HCT116 (cell line): ENCODE data around the gene STX12. TPM values are rescaled to one million over a fixed set of nuclear protein-coding genes. Genes with fewer than 3 reads are reported as not detected.

Experiments used
- ATAC-seq: fragments of 200-7000 bp; cut with Tn5 transposase; 2 replicates; pipeline ENCODE4 v1.9.1; 2020; ENCODE audit warnings: mild to moderate bottlenecking, moderate library complexity
- BruUV-seq: library from RNA; stranded (reverse); fragments of 400-500 nt; replicated peaks from 2 replicates; lab custom pipeline; 2021; lab: Mats Ljungman, UMichigan
- CTCF ChIA-PET: fragments of 300-600 bp; sonication (Branson Sonifier 250); formaldehyde crosslinking; loops from one replicate; lab custom pipeline; 2021; ENCODE audit warnings: antibody characterized with exemption; lab: Charles Lee
- POLR2A ChIA-PET: fragments of 300-600, 350-600 bp; sonication (Branson Sonifier 250); formaldehyde crosslinking; loops from one replicate; lab custom pipeline; 2021; ENCODE audit warnings: antibody characterized with exemption; lab: Charles Lee
- RAD21 ChIA-PET, 2 experiments: fragments of 300-600 bp; sonication (Branson Sonifier 250); formaldehyde crosslinking; loops; one replicate each; lab custom pipeline; 2023; ENCODE audit warnings: low total read pairs in 2 of 2; ENCODE audit not compliant: uncharacterized antibody in 2 of 2, unreplicated experiment in 2 of 2, low non-redundant PET in 1 of 2; lab: Charles Lee
- DNase-seq: peaks from one replicate; pipeline ENCODE4 v3.0.0-alpha.2; 2010; ENCODE audit warnings: low read depth, low spot score
- H2AFZ ChIP-seq: fragments of 200-600 bp; shearing (Covaris generic), sonication (generic); 2 replicates; pipeline ENCODE4 v1.6.1; 2017; ENCODE audit warnings: low read depth, mixed run types, mixed read lengths, antibody characterized with exemption, low read length; ENCODE audit not compliant: poor library complexity, severe bottlenecking
- H3K27ac ChIP-seq: 2 replicates; pipeline ENCODE4 v1.5.1; 2012; ENCODE audit warnings: low read depth, low read length
- H3K27me3 ChIP-seq: fragments of 200-600 bp; sonication (generic); 2 replicates; pipeline ENCODE4 v1.6.1; 2016; ENCODE audit warnings: mixed run types, low read length, mixed read lengths; ENCODE audit not compliant: insufficient read depth
- H3K36me3 ChIP-seq, 2 experiments: fragments of 200-500 bp in 1 of 2; fragments of 200-600 bp in 1 of 2; sonication (Bioruptor generic) in 1 of 2; sonication (generic) in 1 of 2; 2 replicates each; pipeline versions ENCODE4 v1.5.1 to v1.6.1; 2014 to 2016; ENCODE audit warnings: low read length in 2 of 2, inconsistent platforms in 1 of 2, mixed read lengths in 1 of 2, mixed run types in 1 of 2; ENCODE audit not compliant: insufficient read depth in 2 of 2, control insufficient read depth in 1 of 2
- H3K4me1 ChIP-seq, 2 experiments: fragments of 200-600 bp in 1 of 2; sonication (generic) in 1 of 2; 2 replicates each; pipeline versions ENCODE4 v1.5.1 to v1.6.1; 2012 to 2017; ENCODE audit warnings: low read length in 2 of 2, inconsistent platforms in 1 of 2, mild to moderate bottlenecking in 1 of 2, mixed read lengths in 1 of 2, mixed run types in 1 of 2, moderate library complexity in 1 of 2; ENCODE audit not compliant: insufficient read depth in 2 of 2, control insufficient read depth in 1 of 2
- H3K4me2 ChIP-seq: fragments of 200-600 bp; sonication (generic); 2 replicates; pipeline ENCODE4 v1.6.1; 2017; ENCODE audit warnings: mixed run types, low read length, mixed read lengths
- H3K4me3 ChIP-seq, 2 experiments: fragments of 200-600 bp in 1 of 2; sonication (generic) in 1 of 2; replicated peaks in 1 of 2; 2 replicates each; pipeline ENCODE4 v1.5.1; 2011 to 2016; ENCODE audit warnings: low read length in 2 of 2, control low read depth in 1 of 2, low read depth in 1 of 2, mild to moderate bottlenecking in 1 of 2, mixed read lengths in 1 of 2, mixed run types in 1 of 2
- H3K79me2 ChIP-seq: fragments of 200-600 bp; sonication (generic); 2 replicates; pipeline ENCODE4 v1.6.1; 2017; ENCODE audit warnings: mild to moderate bottlenecking, mixed run types, low read length, moderate library complexity, mixed read lengths; ENCODE audit not compliant: insufficient read depth
- H3K9ac ChIP-seq: fragments of 200-600 bp; sonication (generic); 2 replicates; pipeline ENCODE4 v1.6.1; 2016; ENCODE audit warnings: low read length, mixed read lengths
- H3K9me2 ChIP-seq: fragments of 200-600 bp; sonication (generic), shearing (Covaris generic); 2 replicates; pipeline ENCODE4 v1.6.1; 2017; ENCODE audit warnings: mixed run types, mild to moderate bottlenecking, moderate library complexity; ENCODE audit not compliant: insufficient read depth
- H3K9me3 ChIP-seq, 2 experiments: fragments of 200-500 bp in 1 of 2; fragments of 200-600 bp in 1 of 2; sonication (Bioruptor generic) in 1 of 2; sonication (generic) in 1 of 2; 2 replicates each; pipeline ENCODE4 v1.6.1; 2014 to 2017; ENCODE audit warnings: low read length in 2 of 2, mixed read lengths in 2 of 2, inconsistent platforms in 1 of 2, low read depth in 1 of 2, mild to moderate bottlenecking in 1 of 2, mixed run types in 1 of 2, moderate library complexity in 1 of 2; ENCODE audit not compliant: control insufficient read depth in 1 of 2, insufficient read depth in 1 of 2
- H4K20me1 ChIP-seq: fragments of 200-600 bp; sonication (generic), shearing (Covaris generic); 2 replicates; pipeline ENCODE4 v1.6.1; 2017; ENCODE audit warnings: mixed run types, mild to moderate bottlenecking, moderate library complexity; ENCODE audit not compliant: insufficient read depth
- CBX3 ChIP-seq: IDR thresholded peaks from 2 replicates; pipeline ENCODE4 v1.6.1; 2012; ENCODE audit warnings: low read depth
- EGR1 ChIP-seq: IDR thresholded peaks from 2 replicates; pipeline ENCODE4 v1.6.1; 2012; ENCODE audit warnings: low read depth
- EZH2 ChIP-seq: fragments of 200-600 bp; sonication (generic); IDR thresholded peaks from 2 replicates; pipeline ENCODE4 v1.6.1; 2017; ENCODE audit warnings: antibody characterized with exemption, mixed run types
- EZH2phosphoT487 ChIP-seq: fragments of 200-600 bp; IDR thresholded peaks from 2 replicates; pipeline ENCODE4 v1.6.1; 2018; ENCODE audit warnings: antibody characterized with exemption, borderline replicate concordance
- FOSL1 ChIP-seq: IDR thresholded peaks from 2 replicates; pipeline ENCODE4 v1.6.1; 2012; ENCODE audit warnings: low read depth
- JUND ChIP-seq: IDR thresholded peaks from 2 replicates; pipeline ENCODE4 v1.6.1; 2012
- POLR2A ChIP-seq: IDR thresholded peaks from 2 replicates; pipeline ENCODE4 v1.7.0; 2011; ENCODE audit warnings: borderline replicate concordance; ENCODE audit not compliant: insufficient read depth, insufficient read length; ENCODE audit errors: extremely low read depth
- RAD21 ChIP-seq: IDR thresholded peaks from 2 replicates; pipeline ENCODE4 v1.6.1; 2012; ENCODE audit warnings: low read depth, mild to moderate bottlenecking
- SIN3A ChIP-seq: IDR thresholded peaks from 2 replicates; pipeline ENCODE4 v1.6.1; 2012; ENCODE audit warnings: low read depth
- SP1 ChIP-seq: IDR thresholded peaks from 2 replicates; pipeline ENCODE4 v1.6.1; 2012; ENCODE audit warnings: low read depth
- ZFX ChIP-seq: fragments of 450-650 bp; IDR thresholded peaks from 2 replicates; pipeline ENCODE4 v1.6.1; 2017
- intact Hi-C: fragments of 100-400 bp; cut with micrococcal nuclease; formaldehyde crosslinking; loops from 2 replicates; pipeline ENCODE4 v1.10.0; 2022
- total RNA-seq: library from RNA; stranded (reverse); gene quantifications from one replicate; pipeline ENCODE4 v1.2.1, GENCODE V29; 2021; ENCODE audit not compliant: unreplicated experiment
- TF ChIP-seq, protein P1 (sequence below), 3 experiments: fragments of 200-600 bp in 1 of 3; sonication (generic) in 1 of 3; IDR thresholded peaks in 2 of 3; conservative IDR thresholded peaks in 1 of 3; 2 replicates each; pipeline ENCODE4 v1.5.1; 2012 to 2017; ENCODE audit warnings: low read depth in 2 of 3, low read length in 2 of 3, antibody characterized with exemption in 1 of 3, borderline replicate concordance in 1 of 3, control low read depth in 1 of 3, mild to moderate bottlenecking in 1 of 3, mixed read lengths in 1 of 3, mixed run types in 1 of 3, moderate library complexity in 1 of 3; ENCODE audit not compliant: insufficient read depth in 1 of 3
- TF ChIP-seq, protein P2 (sequence below): IDR thresholded peaks from 2 replicates; pipeline ENCODE4 v1.6.1; 2012

Gene STX12
- total RNA-seq, 1 experiment from 2014 or later = 27.6 TPM

DNA sequence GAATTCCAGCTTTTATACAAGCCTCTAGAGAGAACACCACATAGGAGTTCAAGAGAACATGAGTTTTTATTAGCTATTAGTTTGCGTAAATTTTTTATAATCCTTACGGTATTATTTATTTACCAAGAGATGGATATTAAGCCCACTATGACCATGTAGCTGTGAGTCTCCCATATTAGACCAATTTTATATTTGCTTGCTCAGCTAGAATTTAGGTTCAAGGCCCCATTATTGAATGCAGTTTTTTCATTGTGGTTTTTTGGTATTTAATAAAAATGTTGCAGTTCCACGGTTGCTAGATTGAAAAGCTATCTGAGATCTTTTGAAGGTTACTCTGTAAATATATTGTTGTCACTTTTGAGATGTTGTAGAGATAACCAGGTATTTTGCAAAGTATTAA is 60.5 kb downstream of the STX12 start (continued):
- TF ChIP-seq, protein P1, sequence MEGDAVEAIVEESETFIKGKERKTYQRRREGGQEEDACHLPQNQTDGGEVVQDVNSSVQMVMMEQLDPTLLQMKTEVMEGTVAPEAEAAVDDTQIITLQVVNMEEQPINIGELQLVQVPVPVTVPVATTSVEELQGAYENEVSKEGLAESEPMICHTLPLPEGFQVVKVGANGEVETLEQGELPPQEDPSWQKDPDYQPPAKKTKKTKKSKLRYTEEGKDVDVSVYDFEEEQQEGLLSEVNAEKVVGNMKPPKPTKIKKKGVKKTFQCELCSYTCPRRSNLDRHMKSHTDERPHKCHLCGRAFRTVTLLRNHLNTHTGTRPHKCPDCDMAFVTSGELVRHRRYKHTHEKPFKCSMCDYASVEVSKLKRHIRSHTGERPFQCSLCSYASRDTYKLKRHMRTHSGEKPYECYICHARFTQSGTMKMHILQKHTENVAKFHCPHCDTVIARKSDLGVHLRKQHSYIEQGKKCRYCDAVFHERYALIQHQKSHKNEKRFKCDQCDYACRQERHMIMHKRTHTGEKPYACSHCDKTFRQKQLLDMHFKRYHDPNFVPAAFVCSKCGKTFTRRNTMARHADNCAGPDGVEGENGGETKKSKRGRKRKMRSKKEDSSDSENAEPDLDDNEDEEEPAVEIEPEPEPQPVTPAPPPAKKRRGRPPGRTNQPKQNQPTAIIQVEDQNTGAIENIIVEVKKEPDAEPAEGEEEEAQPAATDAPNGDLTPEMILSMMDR (IDR thresholded peaks at IDR 0.05 in 2 of 3, conservative IDR thresholded peaks at IDR 0.05 in 1 of 3; ENCODE audit: borderline replicate concordance in 1 of 3, insufficient read depth in 1 of 3, low read depth in 2 of 3, low read length in 2 of 3) = no peak
- TF ChIP-seq POLR2A (no peak), JUND (no peak)

DNA sequence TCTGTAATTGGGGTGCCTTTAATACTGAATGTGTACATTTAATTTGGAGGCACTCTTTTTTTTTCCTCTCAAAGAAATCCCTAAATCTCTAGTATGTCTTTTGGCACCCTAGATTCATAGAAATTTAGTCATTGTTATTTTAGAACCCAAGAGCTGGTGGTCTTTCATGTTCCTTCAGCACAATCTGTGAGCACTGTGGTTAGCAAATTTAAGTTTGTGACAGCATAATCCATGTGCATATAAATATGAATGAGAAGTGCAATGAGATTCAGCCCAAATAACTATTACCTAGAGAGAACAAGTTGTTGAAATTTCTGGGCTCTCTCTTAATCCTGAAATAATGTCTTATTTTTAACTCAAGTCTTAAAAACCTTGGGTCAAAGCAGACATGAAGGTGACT is 62.0 kb downstream of the STX12 start:
- Histone ChIP-seq H3K4me1 (peaks cover 2 to 15% of the 10 kb centered on the region in 2 experiments; a peak in 2 of 4 replicates), H4K20me1 (no peaks in the 10 kb centered on the region; the same call in 1 of the 2 replicates), H3K4me3 (no peak overlapping the region), H3K4me2 (no peak overlapping the region), H3K9me3 (peaks cover 0 to 6% of the 10 kb centered on the region in 2 experiments; a peak in 1 of 4 replicates), H2AFZ (no peak overlapping the region), H3K9me2 (no peaks in the 10 kb centered on the region), H3K27ac (no peak overlapping the region), H3K79me2 (peaks cover 89% of the 10 kb centered on the region), H3K36me3 (peaks cover 13 to 33% of the 10 kb centered on the region in 2 experiments)
- no peak for ATAC-seq
- ChIA-PET CTCF (no interaction called here), POLR2A (no interaction called here)
- DNase-seq = no peak
- BruUV-seq = no TSS peak
- intact Hi-C loops = no loop called here
- TF ChIP-seq EGR1 (no peak), EZH2 (no peak), ZFX (no peak), FOSL1 (no peak), RAD21 (no peak), POLR2A (no peak), CBX3 (no peak), SP1 (no peak), JUND (no peak), SIN3A (no peak), EZH2phosphoT487 (no peak)
- TF ChIP-seq, protein P2, sequence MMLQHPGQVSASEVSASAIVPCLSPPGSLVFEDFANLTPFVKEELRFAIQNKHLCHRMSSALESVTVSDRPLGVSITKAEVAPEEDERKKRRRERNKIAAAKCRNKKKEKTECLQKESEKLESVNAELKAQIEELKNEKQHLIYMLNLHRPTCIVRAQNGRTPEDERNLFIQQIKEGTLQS = no peak
- TF ChIP-seq, all 23 proteins: peak for 0
- H3K9ac ChIP-seq = no peak overlapping the region
- RAD21 ChIA-PET = no interaction called here
- H3K27me3 ChIP-seq = no peaks in the 10 kb centered on the region
